GM21717 (cell line): Measurements from ENCODE around the gene AVPR2.
A peak's percentile ranks its signal among the peaks of the same experiment; 100 is the strongest.

Source experiments
- ATAC-seq: cut with Tn5 transposase; IDR thresholded peaks from one replicate; pipeline ENCODE4 v1.9.1; 2021; ENCODE audit warnings: mild to moderate bottlenecking, moderate library complexity; ENCODE audit not compliant: unreplicated experiment

The AVPR2 gene

GRCh38 chrX:153930011-153930910 is 25.8 kb downstream of the AVPR2 start:
- no peak for ATAC-seq

- ATAC-seq: no peak
Observed at GRCh38 chrX:153931151-153931550, 26.7 kb downstream of the AVPR2 start.

GRCh38 chrX:153931748-153932147 is 27.3 kb downstream of the AVPR2 start:
- no peak for ATAC-seq

- no peak for ATAC-seq
Observed at GRCh38 chrX:153932220-153932915, 27.9 kb downstream of the AVPR2 start.

GRCh38 chrX:153933748-153934147 is 29.3 kb downstream of the AVPR2 start:
- no peak for ATAC-seq

- ATAC-seq: peak; percentile 3
Observed at GRCh38 chrX:153934148-153934761, 29.8 kb downstream of the AVPR2 start.

GRCh38 chrX:153934762-153935325 is 30.4 kb downstream of the AVPR2 start, which contains the start of gene NAA10:
Gene NAA10, minus strand, starts transcription at chrX:153935037. Its CDS starts 133 bp downstream, at chrX:153934904.
- ATAC-seq: peak; percentile 81

- peak; percentile 3 for ATAC-seq
Observed at GRCh38 chrX:153935326-153935851, 30.9 kb downstream of the AVPR2 start.

- no peak for ATAC-seq
Observed at GRCh38 chrX:153937056-153937455, 32.6 kb downstream of the AVPR2 start.

- no peak for ATAC-seq
Observed at GRCh38 chrX:153938226-153938786, 33.8 kb downstream of the AVPR2 start.

- ATAC-seq: no peak
Observed at GRCh38 chrX:153939573-153939972, 35.1 kb downstream of the AVPR2 start.

- no peak for ATAC-seq
Observed at GRCh38 chrX:153941336-153942252, 37.1 kb downstream of the AVPR2 start.

- ATAC-seq: no peak
Observed at GRCh38 chrX:153944140-153944799, 39.8 kb downstream of the AVPR2 start, which contains the start of gene RENBP. Gene RENBP, minus strand, starts transcription at chrX:153944643. Its CDS starts 33 bp downstream, at chrX:153944610.

- no peak for ATAC-seq
Observed at GRCh38 chrX:153944800-153945150, 40.3 kb downstream of the AVPR2 start.

- no peak for ATAC-seq
Observed at GRCh38 chrX:153945956-153946943, 41.8 kb downstream of the AVPR2 start.

- ATAC-seq: peak; percentile 79
Observed at GRCh38 chrX:153947009-153947769, 42.7 kb downstream of the AVPR2 start.

- ATAC-seq: no peak
Observed at GRCh38 chrX:153948002-153948466, 43.6 kb downstream of the AVPR2 start.
